HG02852 (cell line): Measurements from ENCODE around the gene PPP1R26.
"Not testable (repeated sequence)": the region's sequence is repeated elsewhere in the genome, so short reads cannot be mapped to it uniquely, and the experiment has no call there.

Experiments used
- ATAC-seq: cut with Tn5 transposase; IDR thresholded peaks from one replicate; pipeline ENCODE4 v1.9.1; 2021; ENCODE audit warnings: mild to moderate bottlenecking, moderate library complexity; ENCODE audit not compliant: unreplicated experiment

Gene PPP1R26, protein sequence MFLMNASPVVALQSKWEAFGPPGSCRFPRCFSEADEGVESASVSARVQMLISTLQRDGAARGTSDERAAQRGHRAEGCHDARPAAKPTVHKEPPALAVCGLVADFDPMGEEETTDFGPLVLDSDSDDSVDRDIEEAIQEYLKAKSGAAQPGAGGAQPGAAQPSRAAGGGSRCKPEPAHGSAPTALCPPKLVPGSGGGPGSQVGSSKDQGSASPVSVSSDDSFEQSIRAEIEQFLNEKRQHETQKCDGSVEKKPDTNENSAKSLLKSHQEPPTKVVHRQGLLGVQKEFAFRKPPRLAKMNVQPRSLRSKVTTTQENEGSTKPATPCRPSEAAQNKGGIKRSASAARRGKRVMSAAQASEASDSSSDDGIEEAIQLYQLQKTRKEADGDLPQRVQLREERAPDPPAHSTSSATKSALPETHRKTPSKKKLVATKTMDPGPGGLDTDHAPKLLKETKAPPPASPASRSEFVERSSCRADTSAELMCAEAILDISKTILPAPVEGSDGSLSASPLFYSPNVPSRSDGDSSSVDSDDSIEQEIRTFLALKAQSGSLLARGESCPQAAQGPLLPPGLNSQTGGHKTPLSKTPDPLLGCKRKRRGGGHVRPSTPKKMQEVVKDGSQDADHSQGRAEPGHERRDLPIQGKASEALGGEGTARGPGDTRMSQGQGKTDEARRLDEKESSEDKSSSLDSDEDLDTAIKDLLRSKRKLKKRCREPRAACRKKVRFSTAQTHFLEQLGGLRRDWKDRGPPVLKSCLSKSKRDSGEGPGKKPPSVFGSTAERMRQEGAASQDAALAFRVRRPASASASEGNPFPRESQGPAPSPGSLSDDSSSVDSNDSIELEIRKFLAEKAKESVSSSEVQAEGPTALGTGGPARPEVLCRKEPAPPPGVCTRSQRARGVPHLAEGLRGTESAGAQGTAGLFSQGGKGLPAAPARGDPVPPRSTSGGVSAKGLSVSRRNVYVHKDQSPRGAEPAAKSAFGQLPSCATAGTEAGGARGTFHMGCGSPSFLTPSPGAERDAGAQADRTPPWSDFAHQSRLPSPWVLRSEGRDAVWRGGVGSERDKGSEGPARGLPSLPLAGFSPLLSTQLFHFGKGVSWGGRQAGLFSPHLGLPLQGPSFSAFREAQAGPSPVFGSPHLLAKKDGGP (N-terminal part only)

DNA sequence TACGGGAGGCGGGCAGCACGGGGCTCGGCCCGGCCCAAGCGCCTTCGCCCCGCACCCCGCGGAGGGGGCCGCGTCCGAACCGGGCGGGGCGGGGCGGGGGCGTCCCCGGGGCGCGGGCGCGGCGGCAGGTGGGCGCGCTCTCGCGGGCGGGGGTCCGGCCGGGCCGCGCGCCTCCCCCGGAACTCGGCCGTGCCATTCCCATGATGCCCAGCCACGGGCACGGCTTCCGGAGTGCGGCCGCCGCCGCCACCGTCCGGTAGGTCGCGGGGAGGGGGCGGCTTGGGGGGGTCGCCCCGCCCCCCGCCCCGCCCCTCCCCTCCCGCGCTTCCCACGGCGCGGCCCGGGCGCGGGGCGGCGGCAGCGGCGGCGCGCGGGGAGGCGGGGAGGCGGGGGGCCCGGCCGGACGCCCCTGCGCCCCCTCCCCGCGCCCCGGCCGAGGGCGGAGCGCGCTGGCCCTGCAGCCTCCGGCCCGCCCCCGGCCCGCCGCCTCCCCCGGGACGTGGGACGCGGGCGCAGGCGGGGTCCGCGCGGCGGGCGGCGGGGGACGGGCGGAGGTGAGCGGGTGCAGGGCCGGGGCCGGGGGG lies at the start of gene PPP1R26:
Gene PPP1R26 (plus strand): TSS at position 314 of the 584 bp plus-strand sequence. CDS start 4,729 bp downstream, outside the sequence.
- ATAC-seq = no peak

DNA sequence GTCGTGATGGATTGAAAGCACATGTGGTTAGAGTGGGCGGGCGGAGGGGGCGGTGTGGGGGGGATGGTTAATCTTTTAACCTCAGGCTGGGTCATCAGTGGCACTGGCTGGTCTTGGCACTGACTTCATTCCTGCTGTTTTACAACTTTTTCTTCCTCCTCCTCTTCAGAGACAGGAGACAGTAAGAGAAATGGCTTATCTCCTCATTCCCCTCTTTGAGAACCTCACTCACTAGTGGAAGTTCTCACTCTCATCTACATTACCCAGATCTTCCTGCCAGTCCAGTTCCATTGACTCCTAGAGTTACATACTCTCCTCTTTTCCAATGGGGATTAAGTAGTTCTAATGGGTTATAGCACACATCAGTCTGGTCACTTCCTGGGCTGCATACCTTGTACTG lies 42.3 kb upstream of the PPP1R26 start:
- ATAC-seq = no peak

GRCh38 chr9:135437696-135438095 lies 41.9 kb upstream of the PPP1R26 start:
- not testable (repeated sequence) for ATAC-seq

GRCh38 chr9:135438581-135439232 lies 40.9 kb upstream of the PPP1R26 start:
- ATAC-seq = not testable (repeated sequence)

DNA sequence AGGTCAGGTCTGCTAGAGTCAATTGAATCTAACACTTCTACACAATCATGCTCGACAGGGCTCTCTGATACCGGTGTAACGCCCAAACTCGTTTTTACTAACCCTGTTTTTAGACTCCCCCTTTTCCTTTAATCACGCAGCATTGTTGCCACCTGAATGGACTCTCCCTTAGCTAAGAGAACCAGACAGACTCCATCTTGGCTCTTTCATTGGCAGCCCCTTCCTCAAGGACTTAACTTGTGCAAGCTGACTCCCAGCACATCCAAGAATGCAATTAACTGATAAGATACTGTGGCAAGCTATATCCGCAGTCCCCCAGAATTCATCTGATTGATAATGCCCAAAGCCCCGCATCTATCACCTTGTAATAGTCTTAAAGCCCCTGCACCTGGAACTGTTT lies 40.1 kb upstream of the PPP1R26 start:
- ATAC-seq = not testable (repeated sequence)

GRCh38 chr9:135439916-135440315 lies 39.7 kb upstream of the PPP1R26 start:
- ATAC-seq = no peak

DNA sequence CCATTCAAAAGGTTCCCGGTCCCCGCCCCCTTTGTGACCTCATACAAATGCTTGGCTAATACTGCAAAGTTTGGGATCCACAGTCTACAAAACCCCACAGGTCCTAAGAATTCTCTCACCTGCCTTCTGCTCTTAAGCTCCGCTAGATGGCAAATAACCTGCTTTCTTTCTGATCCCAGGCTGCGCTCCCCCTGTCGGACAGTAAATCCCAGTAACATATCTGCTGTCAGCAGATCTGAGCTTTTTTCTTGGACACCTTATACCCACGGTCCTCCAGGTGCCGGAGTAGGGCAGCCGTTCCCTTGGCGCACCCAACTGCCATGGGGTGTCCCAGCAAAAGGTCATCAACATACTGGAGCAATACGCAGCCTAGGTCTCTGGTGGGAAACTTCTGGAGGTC lies 39.0 kb upstream of the PPP1R26 start:
- ATAC-seq = no peak

GRCh38 chr9:135441105-135442071 lies 38.2 kb upstream of the PPP1R26 start:
- not testable (repeated sequence) for ATAC-seq

DNA sequence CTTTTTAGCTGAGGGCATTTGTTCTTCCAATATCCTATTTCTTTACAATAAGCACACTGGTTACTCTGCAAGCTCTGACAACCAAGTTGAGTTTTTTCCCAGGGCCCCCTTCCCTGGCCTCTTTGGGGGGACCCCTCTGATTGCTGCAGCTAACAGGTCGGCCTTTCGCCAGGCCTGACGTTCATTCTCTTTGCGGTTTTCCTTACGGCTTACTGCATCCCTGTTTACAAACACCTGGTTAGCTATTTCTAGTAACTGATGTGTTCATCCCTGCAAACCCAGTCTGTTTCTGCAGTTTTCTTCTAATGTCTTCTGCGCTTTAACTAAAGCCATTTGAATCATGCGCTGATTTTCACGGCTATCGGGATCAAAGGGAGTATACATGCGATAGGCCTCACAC lies 37.5 kb upstream of the PPP1R26 start:
- ATAC-seq = no peak

- no peak for ATAC-seq
Observed at GRCh38 chr9:135443797-135444425, 35.7 kb upstream of the PPP1R26 start.

DNA sequence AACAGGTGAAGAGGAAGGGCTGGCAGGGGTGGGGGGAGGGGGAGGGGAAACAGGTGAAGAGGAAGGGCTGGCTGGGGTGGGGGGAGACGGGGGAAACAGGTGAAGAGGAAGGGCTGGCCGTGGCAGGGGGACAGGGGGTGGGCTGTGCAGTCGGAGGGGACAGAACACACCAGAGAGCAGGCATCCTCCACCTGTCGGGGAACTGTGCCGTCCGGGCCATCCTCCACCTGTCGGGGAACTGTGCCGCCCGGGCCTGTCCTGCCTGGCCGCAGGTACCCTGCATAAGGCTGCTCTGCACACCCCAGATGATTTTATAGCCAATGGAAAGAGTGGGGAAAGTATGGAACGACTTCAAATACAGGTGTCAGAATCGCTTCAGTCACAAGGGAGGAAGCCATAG lies 32.5 kb upstream of the PPP1R26 start:
- ATAC-seq = no peak

DNA sequence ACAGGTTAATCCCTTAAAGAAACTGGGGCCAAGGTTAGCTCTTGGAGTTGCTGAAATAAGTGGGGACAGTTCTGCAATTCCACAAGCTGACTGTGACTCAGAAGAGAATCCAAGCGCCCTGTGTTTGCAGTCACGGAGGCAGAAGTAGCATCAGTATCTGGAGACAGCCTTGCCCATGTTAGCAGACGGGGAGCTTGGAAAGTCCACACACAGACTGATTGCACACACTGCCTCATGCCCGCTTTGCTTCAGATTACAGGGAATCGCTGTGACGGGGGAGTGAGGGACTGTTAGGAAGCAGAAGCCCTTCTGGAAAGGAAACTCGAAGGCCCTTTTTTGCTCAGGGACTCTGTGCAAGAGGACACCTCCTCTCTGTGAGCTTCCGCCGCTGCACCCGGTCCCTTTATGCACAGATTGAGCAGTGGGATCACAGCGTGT lies 30.9 kb upstream of the PPP1R26 start:
- ATAC-seq = no peak

- not testable (repeated sequence) for ATAC-seq
Observed at GRCh38 chr9:135449532-135449931, 30.1 kb upstream of the PPP1R26 start.

DNA sequence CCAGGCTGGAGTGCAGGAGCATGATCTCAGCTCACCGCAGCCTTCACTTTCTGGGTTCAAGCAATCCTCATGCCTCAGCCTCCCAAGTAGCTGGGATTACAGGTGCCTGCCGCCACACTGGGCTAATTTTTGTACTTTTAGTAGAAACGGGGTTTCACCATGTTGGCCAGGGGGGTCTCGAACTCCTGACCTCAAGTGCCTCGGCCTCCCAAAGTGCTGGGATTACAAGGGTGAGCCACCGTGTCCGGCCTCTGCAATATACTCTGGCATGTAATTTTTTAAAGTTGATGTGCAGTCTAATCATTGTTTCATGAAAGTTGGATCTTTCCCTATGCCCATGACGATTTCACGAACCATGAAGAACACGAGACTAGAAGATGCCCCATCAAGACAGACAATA lies 28.6 kb upstream of the PPP1R26 start:
- no peak for ATAC-seq

DNA sequence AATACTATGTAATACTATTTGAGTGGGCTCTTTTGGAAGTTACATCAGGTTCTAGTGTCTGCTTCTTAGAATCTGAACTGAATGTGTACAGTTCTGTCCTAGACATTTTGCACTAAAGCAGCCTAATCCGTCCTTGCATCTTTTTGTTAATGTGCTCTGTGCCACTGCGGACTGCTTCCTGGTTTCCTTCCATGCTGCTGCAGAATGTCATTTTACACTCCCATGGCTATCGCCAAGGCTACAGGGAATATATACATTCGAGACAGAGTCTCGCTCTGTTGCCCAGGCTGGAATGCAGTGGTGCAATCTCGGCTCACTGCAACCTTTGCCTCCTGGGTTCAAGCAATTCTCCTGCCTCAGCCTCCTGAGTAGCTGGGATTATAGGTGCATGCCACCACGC lies 27.7 kb upstream of the PPP1R26 start:
- not testable (repeated sequence) for ATAC-seq

DNA sequence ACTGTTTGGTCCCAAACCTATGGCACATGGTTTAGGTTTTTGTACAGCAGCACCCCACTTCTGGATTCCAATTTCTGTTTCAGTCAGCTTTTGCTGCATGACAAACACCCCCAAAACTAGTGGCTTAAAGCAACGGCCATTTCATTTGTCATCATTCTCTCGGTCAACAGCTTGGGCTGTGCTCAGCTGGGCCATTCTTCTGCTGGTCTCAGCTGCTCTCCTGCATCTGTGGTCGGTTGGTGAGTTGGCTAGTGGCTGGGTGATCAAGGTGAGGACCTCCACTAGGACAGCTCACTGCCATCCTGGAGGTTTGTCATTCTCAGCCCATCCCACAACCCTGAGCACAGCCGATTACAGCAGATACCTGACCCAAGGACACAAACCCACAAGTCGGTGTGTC lies 24.8 kb upstream of the PPP1R26 start:
- ATAC-seq = no peak

DNA sequence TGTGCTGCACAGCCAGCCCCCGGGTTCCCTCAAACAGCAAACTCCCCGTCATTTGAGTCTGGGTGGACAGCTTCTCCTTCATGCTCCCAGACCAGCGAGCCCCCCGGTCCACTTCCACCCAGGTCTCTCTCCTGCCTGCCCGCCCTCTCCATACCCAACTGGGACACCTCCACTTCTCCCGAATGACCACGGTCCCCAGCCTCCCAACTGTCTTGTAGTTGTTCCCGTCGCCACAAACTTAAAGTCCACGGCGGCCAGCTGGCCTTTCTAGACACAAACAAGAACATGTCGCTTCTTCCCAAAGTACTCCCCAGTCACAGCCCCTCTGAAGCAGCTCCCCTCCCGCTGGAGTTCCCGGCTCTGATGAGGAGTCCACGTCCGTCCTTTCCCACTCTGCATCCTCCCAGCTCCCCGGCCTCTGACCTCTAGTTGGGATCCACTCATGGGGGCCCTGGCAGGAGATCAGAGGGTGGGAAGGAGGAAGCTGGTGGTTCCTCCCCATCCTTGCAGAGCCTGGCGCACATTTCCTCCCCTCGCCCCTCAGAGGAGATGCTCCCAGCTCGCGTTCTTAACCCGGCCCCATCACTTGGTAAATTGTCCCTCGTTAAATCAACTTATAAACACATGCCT lies 24.1 kb upstream of the PPP1R26 start:
- no peak for ATAC-seq

- ATAC-seq = no peak
Observed at GRCh38 chr9:135456436-135457104, 23.0 kb upstream of the PPP1R26 start.
